Measurements from ENCODE around the gene CD3D.

DNA sequence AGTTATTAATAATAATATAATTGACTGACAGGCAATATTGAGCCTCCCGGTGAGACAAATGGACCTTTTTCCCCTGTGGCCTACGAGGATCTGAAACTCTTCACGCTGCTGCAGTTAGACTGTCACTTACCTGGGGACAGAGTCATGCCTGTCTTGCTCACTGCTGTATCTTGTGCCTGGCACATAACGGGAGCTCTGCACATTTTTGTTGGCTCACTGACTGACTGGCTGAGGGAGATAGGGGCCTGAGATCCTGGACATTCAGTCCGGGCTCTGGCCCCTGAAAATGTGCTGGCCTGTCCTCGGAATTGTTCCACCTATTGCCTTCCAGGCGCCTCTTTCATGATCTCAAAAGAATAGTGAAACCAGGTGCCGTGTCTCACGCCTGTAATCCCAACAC lies 743 bp upstream of the CD3D start:
- no peak for TF ChIP-seq CTCF (IDR thresholded peaks at IDR 0.05)
- TF ChIP-seq EZH2 (IDR thresholded peaks at IDR 0.05; ENCODE audit: borderline replicate concordance, insufficient read depth, low read depth, low read length, poor library complexity, severe bottlenecking): no peak

Measured in B cell (primary cell).